Endodermal cell (in vitro differentiated cells): Measurements from ENCODE around the gene RNF212. TPM values are rescaled to one million over a fixed set of nuclear protein-coding genes. Genes with fewer than 3 reads are reported as not detected.
A peak's percentile ranks its signal among the peaks of the same experiment; 100 is the strongest.

Experiments
- DNase-seq: peaks from one replicate; pipeline ENCODE4 v3.0.0-alpha.2; 2017
- H3K27ac ChIP-seq: 2 replicates; pipeline ENCODE4 v1.5.1; 2013; ENCODE audit warnings: mild to moderate bottlenecking, low read depth, low read length, moderate library complexity
- H3K27me3 ChIP-seq: 2 replicates; pipeline ENCODE4 v1.6.1; 2013; ENCODE audit warnings: mild to moderate bottlenecking, low read length, moderate library complexity; ENCODE audit not compliant: insufficient read depth, control insufficient read depth, poor library complexity, severe bottlenecking
- H3K36me3 ChIP-seq: 2 replicates; pipeline ENCODE4 v1.7.0; 2013; ENCODE audit warnings: mild to moderate bottlenecking, low read length, moderate library complexity; ENCODE audit not compliant: control insufficient read depth, insufficient read depth
- H3K4me1 ChIP-seq: one replicate; pipeline ENCODE4 v1.7.0; 2013; ENCODE audit warnings: low read length; ENCODE audit not compliant: control insufficient read depth, insufficient read depth
- H3K4me3 ChIP-seq: 2 replicates; pipeline ENCODE4 v1.5.1; 2013; ENCODE audit warnings: mild to moderate bottlenecking, low read length, moderate library complexity
- H3K9ac ChIP-seq: 2 replicates; pipeline ENCODE4 v1.6.1; 2013; ENCODE audit warnings: mild to moderate bottlenecking, low read length, moderate library complexity; ENCODE audit not compliant: poor library complexity, severe bottlenecking; ENCODE audit errors: extremely low read depth
- H3K9me3 ChIP-seq: 2 replicates; pipeline ENCODE4 v1.6.1; 2013; ENCODE audit warnings: mild to moderate bottlenecking, low read length, moderate library complexity; ENCODE audit not compliant: control insufficient read depth
- H3K27ac Mint-ChIP-seq: 2 replicates; pipeline ENCODE4 v1.8.0; 2020; ENCODE audit warnings: mixed read lengths
- H3K27me3 Mint-ChIP-seq: 2 replicates; pipeline ENCODE4 v1.8.0; 2021; ENCODE audit warnings: mild to moderate bottlenecking, mixed read lengths; ENCODE audit not compliant: insufficient read depth
- H3K36me3 Mint-ChIP-seq: 2 replicates; pipeline ENCODE4 v1.8.0; 2020; ENCODE audit warnings: low read depth, mixed read lengths
- H3K4me1 Mint-ChIP-seq: 2 replicates; pipeline ENCODE4 v1.8.0; 2020; ENCODE audit warnings: mixed read lengths
- H3K4me3 Mint-ChIP-seq: 2 replicates; pipeline ENCODE4 v1.8.0; 2020; ENCODE audit warnings: mild to moderate bottlenecking, moderate library complexity, mixed read lengths
- H3K9me3 Mint-ChIP-seq: 2 replicates; pipeline ENCODE4 v1.8.0; 2020; ENCODE audit warnings: mild to moderate bottlenecking, mixed read lengths
- WGBS, 2 experiments: methylation state at CpG; one replicate each; pipeline versions ENCODE4 v1.1.5 to v1.1.7; 2013; ENCODE audit warnings: missing lambda C conversion rate in 2 of 2, mixed read lengths in 1 of 2; ENCODE audit not compliant: insufficient coverage in 1 of 2, insufficient read length in 1 of 2; 5-methylcytosine and 5-hydroxymethylcytosine counted together
- long read RNA-seq, 4 experiments: library from polyadenylated mRNA in 2 of 4; library from RNA in 1 of 4; library from capped mRNA in 1 of 4; stranded (forward) in 3 of 4; unstranded in 1 of 4; transcript quantifications; one replicate each; pipeline ENCODE4 v2.0.0, GENCODE V29; 2020 to 2021; ENCODE audit warnings: inconsistent platforms in 1 of 4
- polyA plus RNA-seq, 2 experiments: library from polyadenylated mRNA; stranded (reverse); fragments of 50-300 nt; gene quantifications; one replicate each; pipeline ENCODE4 v1.2.3, GENCODE V29; 2013
- total RNA-seq, 2 donors: library from RNA; stranded (reverse); fragmentation: NEBNext Ultra II Directional in 1 of 2; extraction: Animal tissue kit (Norgen Biotek cat#: 25700) in 1 of 2; gene quantifications; 2 replicates in 1 of 2; 3 replicates in 1 of 2; pipeline ENCODE4 v1.2.1, GENCODE V29; 2021
- TF ChIP-seq, protein P1 (sequence below): fragments of 200-600 bp; sonication (generic); conservative IDR thresholded peaks from 2 replicates; pipeline ENCODE4 v1.5.0; 2021; ENCODE audit warnings: antibody characterized with exemption, mild to moderate bottlenecking

RNF212 gene, protein sequence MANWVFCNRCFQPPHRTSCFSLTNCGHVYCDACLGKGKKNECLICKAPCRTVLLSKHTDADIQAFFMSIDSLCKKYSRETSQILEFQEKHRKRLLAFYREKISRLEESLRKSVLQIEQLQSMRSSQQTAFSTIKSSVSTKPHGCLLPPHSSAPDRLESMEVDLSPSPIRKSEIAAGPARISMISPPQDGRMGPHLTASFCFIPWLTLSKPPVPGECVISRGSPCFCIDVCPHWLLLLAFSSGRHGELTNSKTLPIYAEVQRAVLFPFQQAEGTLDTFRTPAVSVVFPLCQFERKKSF
- total RNA-seq: 1 to 10 TPM; 3.4 to 5.6 TPM
- 3.2 TPM for polyA plus RNA-seq (2013, experiment 1 of 2)
- 0.91 TPM for polyA plus RNA-seq (2013, experiment 2 of 2)
- long read RNA-seq, experiment 1, partial matches to known transcripts: 0 of 1 reads
- long read RNA-seq, experiment 1, other reads (novel, unspliced or antisense): 1 of 1 reads
- long read RNA-seq, experiment 2, partial matches to known transcripts: 0 of 5 reads
- long read RNA-seq, experiment 2, other reads (novel, unspliced or antisense): 4 of 5 reads
- long read RNA-seq, experiment 3, partial matches to known transcripts: 2 of 12 reads
- long read RNA-seq, experiment 3, other reads (novel, unspliced or antisense): 7 of 12 reads
- long read RNA-seq, experiment 4, partial matches to known transcripts: 0 of 3 reads
- long read RNA-seq, experiment 4, other reads (novel, unspliced or antisense): 2 of 3 reads

DNA sequence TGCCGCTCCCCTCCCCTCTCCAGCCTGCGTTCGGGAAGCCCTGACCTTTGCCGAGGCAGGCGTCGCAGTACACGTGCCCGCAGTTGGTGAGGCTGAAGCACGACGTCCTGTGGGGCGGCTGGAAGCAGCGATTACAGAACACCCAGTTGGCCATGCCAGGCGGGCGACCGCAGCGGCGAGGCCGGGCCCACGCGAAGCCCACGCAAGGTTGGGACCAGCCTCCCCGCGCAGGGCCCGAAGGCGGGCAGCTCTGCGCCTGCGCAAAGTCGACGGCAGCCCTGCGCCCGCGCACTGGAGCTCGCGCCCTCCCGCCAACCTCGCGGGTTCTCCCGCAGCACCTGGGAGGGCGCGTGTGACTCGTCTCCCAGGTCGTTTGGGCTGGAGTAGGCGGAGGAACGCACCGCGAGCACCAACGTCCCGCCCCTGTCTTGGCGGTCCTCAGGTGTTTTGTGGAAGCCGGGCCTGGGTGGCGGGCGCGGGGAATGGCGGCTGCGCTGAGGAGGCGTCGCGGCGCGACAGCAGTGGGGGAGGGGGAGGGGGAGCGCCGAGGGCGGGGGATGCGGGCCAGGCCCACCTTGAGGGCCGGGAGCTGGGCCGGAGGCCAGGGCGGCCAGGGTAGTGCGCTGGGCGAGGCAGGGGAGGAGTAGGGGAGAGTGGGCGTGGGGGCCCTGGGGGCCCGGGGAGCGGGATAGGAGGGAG is at the start of gene RNF212:
Gene RNF212, minus strand, starts transcription at position 254 of the 699 bp plus-strand sequence. Its CDS starts 100 bp downstream, at position 154.
- Histone ChIP-seq H3K9ac (no peak within 1 kb of the TSS), H3K9me3 (no peaks in the 10 kb centered on the region), H3K36me3 (no peaks in the 10 kb centered on the region), H3K4me1 (no peaks in the 10 kb centered on the region), H3K27ac (no peak within 1 kb of the TSS), H3K4me3 (no peak within 1 kb of the TSS), H3K27me3 (peaks cover 62% of the 10 kb centered on the region)
- H3K27me3 Mint-ChIP-seq: peaks cover 54% of the 10 kb centered on the region
- no peak within 1 kb of the TSS for H3K27ac Mint-ChIP-seq
- peak; percentile 78 for DNase-seq
- peak within 1 kb of the TSS; percentile 44 for H3K4me3 Mint-ChIP-seq
- H3K9me3 Mint-ChIP-seq: no peaks in the 10 kb centered on the region
- 17 to 25% methylated on average over 18 to 65 of the region's 72 CpGs for WGBS, 2 experiments
- H3K4me1 Mint-ChIP-seq: peaks cover 5% of the 10 kb centered on the region
- TF ChIP-seq, protein P1, sequence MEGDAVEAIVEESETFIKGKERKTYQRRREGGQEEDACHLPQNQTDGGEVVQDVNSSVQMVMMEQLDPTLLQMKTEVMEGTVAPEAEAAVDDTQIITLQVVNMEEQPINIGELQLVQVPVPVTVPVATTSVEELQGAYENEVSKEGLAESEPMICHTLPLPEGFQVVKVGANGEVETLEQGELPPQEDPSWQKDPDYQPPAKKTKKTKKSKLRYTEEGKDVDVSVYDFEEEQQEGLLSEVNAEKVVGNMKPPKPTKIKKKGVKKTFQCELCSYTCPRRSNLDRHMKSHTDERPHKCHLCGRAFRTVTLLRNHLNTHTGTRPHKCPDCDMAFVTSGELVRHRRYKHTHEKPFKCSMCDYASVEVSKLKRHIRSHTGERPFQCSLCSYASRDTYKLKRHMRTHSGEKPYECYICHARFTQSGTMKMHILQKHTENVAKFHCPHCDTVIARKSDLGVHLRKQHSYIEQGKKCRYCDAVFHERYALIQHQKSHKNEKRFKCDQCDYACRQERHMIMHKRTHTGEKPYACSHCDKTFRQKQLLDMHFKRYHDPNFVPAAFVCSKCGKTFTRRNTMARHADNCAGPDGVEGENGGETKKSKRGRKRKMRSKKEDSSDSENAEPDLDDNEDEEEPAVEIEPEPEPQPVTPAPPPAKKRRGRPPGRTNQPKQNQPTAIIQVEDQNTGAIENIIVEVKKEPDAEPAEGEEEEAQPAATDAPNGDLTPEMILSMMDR: no peak
- H3K36me3 Mint-ChIP-seq: no peaks in the 10 kb centered on the region

DNA sequence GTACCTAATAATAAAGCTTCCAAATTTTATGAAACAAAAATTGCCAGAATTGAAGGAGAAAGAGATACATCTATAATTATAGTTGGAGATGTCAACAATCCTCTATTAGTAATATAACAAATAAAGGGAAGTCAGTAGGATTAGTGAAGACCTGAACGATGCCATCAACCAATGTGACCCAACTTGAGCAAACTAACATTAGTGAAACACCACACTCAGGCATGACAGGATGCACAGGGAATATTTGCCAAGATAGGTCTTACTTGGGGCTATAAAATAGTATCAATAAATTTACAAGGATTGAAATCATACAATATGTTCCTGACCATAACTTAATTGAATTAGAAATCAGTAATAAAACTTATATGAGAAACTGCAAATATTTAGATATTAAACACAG is 47.0 kb upstream of the RNF212 start:
- Mint-ChIP-seq H3K27ac (no peak overlapping the region), H3K9me3 (peaks cover 16% of the 10 kb centered on the region), H3K4me3 (no peak overlapping the region), H3K4me1 (no peaks in the 10 kb centered on the region), H3K27me3 (peaks cover 42% of the 10 kb centered on the region), H3K36me3 (no peaks in the 10 kb centered on the region)
- H3K4me1 ChIP-seq: no peaks in the 10 kb centered on the region
- DNase-seq: no peak
- no peak overlapping the region for H3K9ac ChIP-seq
- WGBS, 2 experiments: 60 to 80% methylated on average over 1 of the region's 1 CpG
- H3K4me3 ChIP-seq: no peak overlapping the region
- TF ChIP-seq, protein P1: no peak
- H3K36me3 ChIP-seq: no peaks in the 10 kb centered on the region
- H3K27ac ChIP-seq: no peak overlapping the region
- peaks cover 24% of the 10 kb centered on the region for H3K27me3 ChIP-seq
- peaks cover 13% of the 10 kb centered on the region for H3K9me3 ChIP-seq

DNA sequence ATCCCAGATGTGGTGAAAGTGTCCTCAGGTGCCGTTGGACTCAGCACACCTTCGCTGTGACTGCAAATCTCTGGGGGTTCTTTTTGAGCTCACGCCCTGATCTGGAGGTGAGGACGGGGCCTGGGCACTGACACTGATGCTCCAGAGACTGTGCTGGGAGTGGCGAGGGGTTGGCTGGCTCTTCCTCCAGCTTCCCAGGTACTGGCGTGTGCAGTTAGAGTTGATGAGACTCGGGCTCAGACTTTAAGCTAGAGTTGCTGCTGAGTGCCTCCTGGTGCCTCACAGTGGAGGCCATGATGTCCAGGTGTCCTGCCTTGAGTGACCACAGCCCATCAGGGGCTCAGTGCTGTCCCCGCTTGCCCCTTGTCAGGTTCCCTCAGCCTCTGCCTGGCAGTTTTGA is 42.7 kb upstream of the RNF212 start:
- WGBS, 2 experiments: 91 to 93% methylated on average over 6 to 8 of the region's 8 CpGs
- Histone ChIP-seq H3K27me3 (peaks cover 37% of the 10 kb centered on the region), H3K9ac (no peak overlapping the region), H3K4me1 (no peaks in the 10 kb centered on the region), H3K4me3 (no peak overlapping the region), H3K27ac (no peak overlapping the region), H3K9me3 (peaks cover 13% of the 10 kb centered on the region), H3K36me3 (no peaks in the 10 kb centered on the region)
- H3K9me3 Mint-ChIP-seq: peaks cover 14% of the 10 kb centered on the region
- TF ChIP-seq, protein P1: no peak
- no peaks in the 10 kb centered on the region for H3K4me1 Mint-ChIP-seq
- H3K27me3 Mint-ChIP-seq: peaks cover 29% of the 10 kb centered on the region
- H3K36me3 Mint-ChIP-seq: no peaks in the 10 kb centered on the region
- H3K4me3 Mint-ChIP-seq: no peak overlapping the region
- no peak overlapping the region for H3K27ac Mint-ChIP-seq
- no peak for DNase-seq
